ENCODE measurements around the gene RGS16. TPM values are rescaled to one million over a fixed set of nuclear protein-coding genes. Genes with fewer than 3 reads are reported as not detected.
"Not testable (repeated sequence)": the region's sequence is repeated elsewhere in the genome, so short reads cannot be mapped to it uniquely, and the experiment has no call there.

The RGS16 gene
- polyA plus RNA-seq, 3 donors, result 0.84 to 1.7 (median 1.4) TPM

GRCh38 chr1:182632441-182632857, 28.3 kb upstream of the RGS16 start:
- DNase-seq (ENCODE audit: extremely low read depth in 1 of 11, low read depth in 9 of 11, low spot score in 4 of 11), result not testable (repeated sequence)

GRCh38 chr1:182631954-182632353, 27.8 kb upstream of the RGS16 start:
- no peak for DNase-seq (ENCODE audit: extremely low read depth in 1 of 11, low read depth in 9 of 11, low spot score in 4 of 11)

GRCh38 chr1:182631053-182631677, 27.0 kb upstream of the RGS16 start:
- DNase-seq (ENCODE audit: extremely low read depth in 1 of 11, low read depth in 9 of 11, low spot score in 4 of 11), result no peak

GRCh38 chr1:182630586-182630985, 26.4 kb upstream of the RGS16 start:
- no peak for DNase-seq (ENCODE audit: extremely low read depth in 1 of 11, low read depth in 9 of 11, low spot score in 4 of 11)

GRCh38 chr1:182629499-182630096, 25.4 kb upstream of the RGS16 start:
- no peak for DNase-seq (ENCODE audit: extremely low read depth in 1 of 11, low read depth in 9 of 11, low spot score in 4 of 11)

- DNase-seq (ENCODE audit: extremely low read depth in 1 of 11, low read depth in 9 of 11, low spot score in 4 of 11), result no peak
Measured at GRCh38 chr1:182629080-182629479, 24.9 kb upstream of the RGS16 start.

- DNase-seq (ENCODE audit: extremely low read depth in 1 of 11, low read depth in 9 of 11, low spot score in 4 of 11), result no peak
Measured at GRCh38 chr1:182628657-182629056, 24.5 kb upstream of the RGS16 start.

GRCh38 chr1:182627622-182628021, 23.4 kb upstream of the RGS16 start:
- no peak for DNase-seq (ENCODE audit: extremely low read depth in 1 of 11, low read depth in 9 of 11, low spot score in 4 of 11)

- DNase-seq (ENCODE audit: extremely low read depth in 1 of 11, low read depth in 9 of 11, low spot score in 4 of 11), result no peak
Measured at GRCh38 chr1:182626527-182626926, 22.3 kb upstream of the RGS16 start.

- no peak for DNase-seq (ENCODE audit: extremely low read depth in 1 of 11, low read depth in 9 of 11, low spot score in 4 of 11)
Measured at GRCh38 chr1:182625719-182626504, 21.7 kb upstream of the RGS16 start.

GRCh38 chr1:182625024-182625423, 20.8 kb upstream of the RGS16 start:
- no peak for DNase-seq (ENCODE audit: extremely low read depth in 1 of 11, low read depth in 9 of 11, low spot score in 4 of 11)

GRCh38 chr1:182624577-182624976, 20.4 kb upstream of the RGS16 start:
- DNase-seq (ENCODE audit: extremely low read depth in 1 of 11, low read depth in 9 of 11, low spot score in 4 of 11), result no peak

- no peak for DNase-seq (ENCODE audit: extremely low read depth in 1 of 11, low read depth in 9 of 11, low spot score in 4 of 11)
Measured at GRCh38 chr1:182622901-182623528, 18.8 kb upstream of the RGS16 start.

- DNase-seq (ENCODE audit: extremely low read depth in 1 of 11, low read depth in 9 of 11, low spot score in 4 of 11), result no peak
Measured at GRCh38 chr1:182621906-182622305, 17.7 kb upstream of the RGS16 start.

- DNase-seq (ENCODE audit: extremely low read depth in 1 of 11, low read depth in 9 of 11, low spot score in 4 of 11), result no peak
Measured at GRCh38 chr1:182620924-182621585, 16.9 kb upstream of the RGS16 start.

GRCh38 chr1:182617734-182618351, 13.7 kb upstream of the RGS16 start:
- no peak for DNase-seq (ENCODE audit: extremely low read depth in 1 of 11, low read depth in 9 of 11, low spot score in 4 of 11)

- DNase-seq (ENCODE audit: extremely low read depth in 1 of 11, low read depth in 9 of 11, low spot score in 4 of 11), result no peak
Measured at GRCh38 chr1:182617014-182617429, 12.8 kb upstream of the RGS16 start.

GRCh38 chr1:182616130-182617013, 12.2 kb upstream of the RGS16 start:
- no peak for DNase-seq (ENCODE audit: extremely low read depth in 1 of 11, low read depth in 9 of 11, low spot score in 4 of 11)

Data from renal cortex interstitium (tissue), 11 donors.